Superior temporal gyrus (tissue), 1 donor: ENCODE measurements around the gene INTS1.
A peak's percentile ranks its signal among the peaks of the same experiment; 100 is the strongest.

Experiments used
- DNase-seq: peaks from one replicate; pipeline ENCODE4 v3.0.0-alpha.2; 2016; ENCODE audit errors: extremely low spot score

The INTS1 gene

DNA sequence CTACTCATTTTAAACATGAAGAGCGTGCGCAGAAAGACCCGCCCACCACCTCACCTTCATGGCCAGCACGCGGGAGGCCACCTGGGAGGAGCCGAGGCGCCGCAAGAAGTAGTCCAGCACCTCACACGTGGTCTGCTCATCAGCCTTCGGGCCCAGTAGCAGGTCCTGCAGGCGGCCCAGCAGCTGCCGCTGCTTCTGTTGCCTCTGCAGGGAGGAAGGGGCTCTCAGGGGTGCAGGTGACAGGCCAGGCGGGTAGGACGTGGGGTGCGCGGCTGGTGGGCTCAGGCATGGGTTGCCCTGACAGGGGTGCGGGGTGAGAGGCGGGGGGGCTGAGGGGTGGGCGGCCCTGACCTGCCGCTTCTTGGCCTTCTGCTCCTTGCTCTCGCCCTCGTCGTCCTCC, 17.6 kb downstream of the INTS1 start:
- DNase-seq, result no peak

DNA sequence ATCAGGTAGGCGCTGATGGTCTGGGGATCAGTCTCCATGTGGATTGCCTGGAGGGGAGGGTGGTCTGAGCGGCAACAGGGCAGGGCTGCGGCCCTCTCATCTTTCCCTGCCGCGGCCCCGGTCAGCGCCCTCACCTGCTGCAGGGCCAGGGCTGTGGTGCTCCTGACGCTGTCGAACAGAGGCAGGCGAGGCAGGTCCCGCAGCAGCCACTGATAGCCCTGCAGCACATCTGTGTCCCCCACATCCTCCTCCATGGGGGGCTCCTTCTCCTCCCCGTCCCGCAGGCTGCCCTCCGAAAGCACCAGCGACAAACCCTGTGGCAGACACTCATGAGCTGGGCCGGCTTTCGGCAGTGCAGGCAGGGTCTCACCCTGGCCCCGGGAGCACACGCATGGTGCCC, 19.0 kb downstream of the INTS1 start:
- no peak for DNase-seq

DNA sequence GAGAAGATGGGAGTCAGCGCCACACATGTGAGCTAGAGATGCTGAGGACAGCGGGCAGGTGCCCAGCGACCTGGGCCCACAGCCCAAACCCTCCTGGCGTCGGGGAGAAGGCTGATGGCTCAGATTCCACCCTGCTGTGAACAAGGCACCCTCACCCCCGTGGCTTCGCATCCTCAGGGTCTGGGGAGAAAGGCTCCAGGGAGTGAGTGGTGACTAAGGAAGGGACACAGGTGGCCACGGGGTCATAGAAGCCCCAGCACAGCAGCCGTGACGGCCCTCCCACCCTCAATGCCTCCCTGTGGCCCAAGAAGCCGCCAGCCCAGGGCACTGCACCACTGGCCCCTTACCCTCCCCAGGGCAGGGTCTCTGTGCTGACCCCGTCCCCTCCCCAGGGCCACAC, 19.6 kb downstream of the INTS1 start:
- no peak for DNase-seq

DNA sequence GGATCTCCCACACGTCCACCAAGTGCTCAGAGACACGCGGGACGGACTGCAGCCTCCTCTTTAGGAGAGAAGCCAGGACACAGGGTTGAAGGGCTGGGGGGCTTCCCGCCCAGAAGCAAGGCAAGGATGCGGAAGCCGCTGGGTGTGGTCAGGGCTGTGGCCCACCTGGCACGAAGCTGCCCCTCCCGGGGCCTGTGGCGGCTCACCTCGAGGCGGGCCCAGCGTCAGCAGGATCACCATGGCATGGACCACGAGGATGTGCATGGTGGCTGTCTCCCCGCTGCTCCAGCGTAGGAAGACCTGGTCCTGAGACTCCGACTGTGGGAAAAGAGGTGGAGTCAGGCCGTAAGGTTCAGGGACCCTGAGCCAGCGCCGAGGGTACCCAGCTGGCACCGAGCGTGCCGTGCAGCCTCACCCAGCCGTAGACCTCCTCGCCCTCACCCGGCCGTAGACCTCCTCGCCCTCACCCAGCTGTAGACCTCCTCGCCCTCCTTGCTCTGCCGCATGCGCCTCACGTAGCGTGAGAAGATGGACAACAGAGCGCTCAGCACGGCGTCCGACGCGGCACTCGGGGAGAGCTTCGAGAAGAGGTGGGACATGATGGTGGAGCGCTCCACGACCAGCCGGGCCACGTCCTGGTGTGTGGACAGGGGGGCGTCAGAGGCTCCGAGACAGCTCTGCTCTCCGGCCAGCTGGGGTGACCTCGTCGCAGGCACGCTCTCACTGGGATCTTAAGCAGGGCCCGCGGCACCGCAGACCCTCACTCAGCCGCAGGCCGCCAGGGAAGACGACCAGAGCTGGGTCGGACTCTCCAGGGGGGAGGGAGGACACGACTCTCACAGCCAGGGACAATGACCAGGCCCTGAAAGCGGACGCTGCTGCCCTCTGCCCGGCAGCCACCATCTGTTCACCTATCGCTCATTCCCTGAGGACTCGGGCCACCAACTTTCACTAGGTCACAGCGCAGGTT, 20.4 kb downstream of the INTS1 start:
- DNase-seq, result no peak

DNA sequence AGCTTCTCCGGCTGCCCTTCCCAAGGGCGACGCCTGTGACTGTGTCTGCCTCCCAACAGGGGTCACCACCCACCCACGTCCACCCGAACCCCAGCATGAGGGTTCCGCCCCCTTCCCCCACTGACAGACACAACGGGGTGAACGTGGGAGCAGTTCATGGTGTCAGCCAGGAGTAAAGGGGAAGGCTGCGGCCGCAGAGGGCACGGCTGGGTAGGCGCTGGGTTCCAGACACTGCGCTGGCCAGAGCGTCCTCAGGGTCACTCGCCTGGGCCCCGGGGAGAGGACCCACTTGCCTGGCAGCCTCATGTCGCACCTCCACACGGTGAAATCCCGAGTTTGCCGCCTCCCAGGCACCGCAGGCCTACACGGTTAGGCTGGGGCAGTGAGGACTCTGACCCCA, 21.1 kb downstream of the INTS1 start:
- no peak for DNase-seq

DNA sequence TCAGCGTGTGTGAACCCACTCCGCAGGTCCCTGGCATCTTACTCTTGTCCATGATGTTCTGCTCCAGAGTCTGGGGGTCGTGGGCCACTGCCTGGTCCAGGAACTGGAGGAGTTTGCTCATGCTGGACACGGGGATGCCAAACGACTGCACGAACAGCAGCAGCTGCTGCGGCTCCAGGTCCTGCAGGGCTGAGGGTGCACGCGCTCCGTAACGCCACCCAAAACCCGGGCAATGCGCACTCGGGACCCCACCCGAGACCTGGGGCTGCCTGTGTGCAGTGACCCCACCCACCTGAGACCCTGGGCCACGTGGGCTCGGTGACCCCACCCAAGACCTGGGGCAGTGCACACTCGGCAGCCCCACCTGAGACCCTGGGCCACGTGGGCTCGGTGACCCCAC, 22.9 kb downstream of the INTS1 start:
- DNase-seq, result no peak

DNA sequence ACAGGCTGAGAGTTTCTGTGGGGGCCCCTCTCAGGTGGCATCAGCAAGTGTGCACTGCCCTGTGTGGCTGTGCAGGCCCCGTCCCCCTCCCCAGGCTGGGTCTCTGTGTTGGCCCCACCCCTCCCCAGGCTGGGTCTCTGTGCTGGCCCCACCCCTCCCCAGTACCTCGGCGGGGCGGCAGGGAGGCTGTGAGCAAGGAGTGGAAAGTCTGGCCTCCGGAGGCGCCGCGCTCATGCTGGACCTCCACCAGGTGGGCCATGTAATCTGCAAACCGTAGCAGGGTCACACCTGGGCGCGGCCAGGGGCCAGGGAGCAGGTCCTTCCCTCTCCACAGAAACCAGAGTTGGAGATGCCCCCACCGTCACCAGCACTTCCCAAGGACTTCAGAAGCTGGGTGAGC, 23.5 kb downstream of the INTS1 start:
- no peak for DNase-seq

DNA sequence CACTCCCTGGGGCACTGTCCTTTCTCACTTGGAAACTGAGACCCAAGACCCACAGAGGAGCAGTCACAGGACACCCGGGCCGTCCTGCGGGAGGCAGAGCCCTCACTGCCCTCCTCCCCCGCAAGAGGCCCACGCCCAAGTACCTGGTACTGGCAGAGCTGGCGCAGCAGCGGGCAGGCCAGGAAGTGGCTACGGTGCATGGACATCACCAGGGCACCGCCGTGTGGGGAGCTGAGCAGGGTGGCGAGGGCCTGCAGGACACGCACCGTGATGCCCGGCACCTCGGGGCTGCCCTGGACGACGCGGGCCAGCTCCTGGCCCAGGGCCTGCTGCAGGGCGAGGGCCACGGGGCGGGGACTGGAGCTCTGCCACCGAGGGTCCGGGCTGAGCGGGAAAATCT, 24.9 kb downstream of the INTS1 start:
- no peak for DNase-seq

DNA sequence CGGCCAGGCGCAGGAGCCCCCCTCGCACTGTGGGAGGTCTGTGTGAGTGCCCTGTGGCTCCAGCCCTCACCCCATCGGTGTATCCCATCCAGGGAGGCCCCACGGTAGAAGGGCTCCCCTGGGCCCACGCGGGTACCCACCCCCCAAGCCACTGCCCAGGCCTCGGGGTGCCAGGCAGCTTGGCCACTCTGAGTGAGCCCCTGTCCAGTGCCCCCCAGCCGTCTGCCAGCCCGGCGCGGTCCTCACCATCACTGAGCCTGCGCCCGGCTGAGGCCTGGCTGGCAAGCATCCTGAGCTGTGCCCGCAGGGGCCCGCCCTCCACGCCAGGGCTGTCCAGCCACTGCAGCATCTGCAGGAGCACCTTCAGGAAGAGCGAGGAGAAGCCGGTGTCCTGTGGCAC, 25.7 kb downstream of the INTS1 start:
- no peak for DNase-seq

DNA sequence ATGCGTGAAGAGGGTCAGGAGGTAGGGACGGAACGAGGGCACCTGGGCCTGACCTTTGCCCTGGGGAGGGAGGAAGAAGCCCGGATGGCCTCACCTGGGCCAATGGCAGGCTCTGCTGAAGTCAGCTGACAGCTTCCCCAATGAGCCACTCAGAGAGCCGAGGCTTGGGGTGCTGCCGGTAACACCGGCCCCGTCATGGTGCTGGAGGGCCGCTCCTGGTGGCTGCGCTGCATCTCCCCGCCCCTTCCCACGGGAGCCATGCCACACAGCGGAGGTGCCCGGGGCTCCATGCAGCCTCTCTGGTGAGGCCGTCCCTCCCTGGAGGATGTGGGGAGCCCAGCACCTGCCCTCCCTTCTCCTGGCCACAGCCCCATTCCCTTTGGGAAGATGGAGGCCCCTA, 27.3 kb downstream of the INTS1 start:
- DNase-seq, result no peak

DNA sequence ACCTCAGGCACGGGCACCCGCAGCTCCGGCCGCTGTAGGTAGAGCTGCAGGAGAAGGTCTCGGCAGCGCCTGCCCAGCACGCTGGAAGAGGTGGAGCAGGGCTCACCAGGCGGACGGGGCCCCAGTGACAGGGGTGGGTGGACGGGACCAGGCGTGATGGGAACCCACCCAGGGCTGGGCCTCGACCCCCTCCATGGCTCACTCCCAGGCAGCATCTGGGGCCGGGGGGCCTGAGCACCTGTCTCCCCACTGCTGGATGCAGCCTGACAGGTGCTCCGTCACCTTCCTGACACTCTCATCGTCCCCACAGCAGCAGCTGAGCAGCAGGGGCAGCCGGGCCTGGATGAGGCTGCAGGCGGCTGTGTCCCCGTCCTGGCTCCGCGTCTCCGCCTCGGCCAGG, 28.2 kb downstream of the INTS1 start:
- DNase-seq, result no peak

DNA sequence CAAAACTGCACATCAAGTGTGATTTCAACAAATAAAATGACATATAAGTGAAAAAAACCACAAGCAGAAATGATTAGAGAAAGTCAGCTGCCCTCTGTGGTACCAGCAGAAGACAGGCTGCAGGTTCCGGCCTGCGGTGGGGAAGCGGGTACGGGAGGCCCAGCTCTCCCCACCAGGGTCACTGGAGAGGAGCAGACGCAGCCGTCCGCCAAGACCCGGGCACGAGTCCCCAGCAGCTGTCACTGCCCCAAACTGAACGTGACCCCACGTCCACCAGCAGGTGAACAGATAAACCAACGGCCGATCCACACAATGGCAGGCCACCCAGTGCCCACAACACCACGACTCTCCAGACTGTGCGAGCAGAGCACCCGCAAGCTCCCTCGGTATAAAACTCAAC, 28.8 kb downstream of the INTS1 start:
- no peak for DNase-seq

DNA sequence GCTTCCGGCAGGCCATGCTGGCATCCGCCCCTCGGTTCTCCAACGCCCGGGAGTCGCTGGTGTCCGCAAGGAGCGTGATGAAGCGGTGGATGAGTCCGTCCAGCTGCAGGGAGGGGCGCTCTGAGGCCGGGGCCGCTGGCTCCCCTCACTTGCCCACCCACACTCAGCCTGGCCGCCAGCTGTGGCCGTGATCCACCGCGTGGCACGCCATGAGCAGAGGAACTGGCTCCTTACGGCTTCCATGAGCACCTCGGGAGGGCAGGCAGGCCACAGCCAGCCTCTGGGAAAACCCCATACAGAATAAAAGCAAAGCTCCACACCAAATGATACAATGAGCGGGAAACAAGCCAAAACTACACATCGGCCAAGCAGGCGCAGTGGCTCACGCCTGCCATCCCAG, 29.5 kb downstream of the INTS1 start:
- no peak for DNase-seq

DNA sequence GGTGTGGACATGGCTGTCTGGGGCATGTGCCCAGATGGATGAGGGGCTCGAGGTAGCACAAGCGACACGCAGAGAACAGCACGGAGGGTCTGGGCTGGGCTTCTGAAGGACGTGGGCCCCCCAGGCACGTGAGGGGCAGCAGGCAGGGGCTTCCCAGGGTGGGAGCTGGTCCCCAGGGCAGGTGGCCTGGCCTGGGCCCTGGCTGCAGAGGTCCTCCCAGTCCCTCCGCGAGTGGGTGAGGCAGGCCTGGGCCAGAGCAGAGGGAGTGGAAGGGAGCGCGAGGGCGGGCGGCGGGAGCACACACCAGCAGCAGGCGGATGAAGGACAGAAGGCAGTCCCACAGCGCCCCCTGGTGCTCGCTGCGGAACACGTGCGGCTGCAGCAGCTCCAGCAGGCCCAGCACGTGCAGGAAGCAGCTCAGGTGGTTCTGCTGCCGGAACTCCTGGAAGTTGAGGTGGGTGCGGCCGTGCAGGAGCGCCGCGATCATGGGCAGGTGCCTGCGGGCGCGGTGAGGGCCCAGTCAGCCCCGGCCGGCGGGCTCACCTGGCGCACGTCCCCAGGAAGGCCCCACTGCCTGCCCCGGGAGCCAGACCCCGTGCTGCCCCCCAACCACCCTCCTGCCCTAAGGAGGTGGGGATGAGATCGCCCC, 30.2 kb downstream of the INTS1 start:
- peak; percentile 86 for DNase-seq

DNA sequence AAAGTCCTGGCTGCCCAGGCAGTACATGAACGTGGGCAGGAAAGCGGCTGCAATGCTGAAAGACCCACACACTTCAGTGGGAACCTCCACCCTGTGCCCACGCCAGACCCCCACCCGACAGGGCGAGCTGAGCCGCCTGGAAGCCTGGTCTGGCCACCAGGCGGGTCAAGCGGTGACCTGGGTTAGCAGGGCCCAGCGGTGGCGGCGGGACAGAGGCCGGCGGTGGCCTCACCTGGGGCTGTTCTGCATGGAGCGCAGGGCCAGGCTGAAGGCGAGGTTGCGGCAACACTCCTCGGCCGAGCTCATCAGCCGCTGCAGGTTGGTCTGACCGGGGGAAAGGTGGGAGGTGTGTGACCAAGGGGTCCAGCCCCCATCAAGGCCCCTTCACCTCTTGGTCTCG, 33.3 kb downstream of the INTS1 start:
- no peak for DNase-seq

DNA sequence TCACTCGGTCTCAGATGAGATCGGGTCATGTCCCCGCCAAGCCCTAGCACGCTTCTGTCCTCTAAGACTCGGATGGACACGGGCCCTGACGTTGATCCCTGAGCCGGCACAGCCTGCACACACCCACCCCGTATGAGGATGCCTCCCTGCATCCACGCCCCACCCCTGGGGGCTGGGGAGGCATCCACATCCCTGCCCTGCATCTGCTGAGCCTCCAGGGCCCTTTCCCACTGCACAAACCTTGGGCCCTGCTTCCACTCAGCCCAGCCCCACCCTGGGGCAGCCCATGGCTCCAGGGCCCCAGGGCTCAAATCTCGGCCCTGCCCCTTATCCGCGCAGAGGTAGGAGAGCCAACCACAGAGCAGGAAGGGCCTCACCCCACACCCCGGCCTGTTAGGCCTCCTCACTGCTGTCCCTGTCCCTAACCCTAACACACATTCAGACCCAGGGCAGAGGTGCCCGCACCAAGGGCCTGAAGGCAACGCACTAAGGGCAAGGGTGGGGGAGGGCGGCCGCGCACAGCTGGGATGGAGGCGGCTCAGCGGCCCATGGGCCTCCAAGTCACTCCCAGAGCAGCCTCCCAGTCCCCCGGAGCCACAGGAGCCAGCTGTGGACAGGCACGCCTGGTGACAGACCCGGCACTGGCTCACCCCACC, 35.4 kb downstream of the INTS1 start:
- DNase-seq, result no peak

DNA sequence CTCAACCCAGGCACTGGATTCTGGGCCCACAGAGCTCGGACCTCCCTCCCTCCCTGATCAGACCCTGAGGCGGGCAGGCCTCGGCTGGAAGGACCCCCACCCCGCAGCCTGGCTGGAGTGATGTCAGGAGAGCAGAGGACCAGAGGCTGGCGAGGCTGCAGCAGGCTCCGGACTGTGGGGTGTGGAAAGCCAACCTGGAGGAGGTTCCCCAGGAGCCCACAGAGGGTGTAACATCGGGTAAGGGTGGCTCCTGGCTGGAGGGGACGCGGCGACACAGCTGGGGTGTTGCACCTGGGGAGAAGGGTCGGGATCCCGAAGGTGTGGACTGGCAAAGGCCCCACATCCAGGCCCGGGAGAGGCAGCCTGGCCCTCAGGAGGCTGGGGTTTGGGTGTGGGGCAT, 36.0 kb downstream of the INTS1 start:
- DNase-seq, result no peak

DNA sequence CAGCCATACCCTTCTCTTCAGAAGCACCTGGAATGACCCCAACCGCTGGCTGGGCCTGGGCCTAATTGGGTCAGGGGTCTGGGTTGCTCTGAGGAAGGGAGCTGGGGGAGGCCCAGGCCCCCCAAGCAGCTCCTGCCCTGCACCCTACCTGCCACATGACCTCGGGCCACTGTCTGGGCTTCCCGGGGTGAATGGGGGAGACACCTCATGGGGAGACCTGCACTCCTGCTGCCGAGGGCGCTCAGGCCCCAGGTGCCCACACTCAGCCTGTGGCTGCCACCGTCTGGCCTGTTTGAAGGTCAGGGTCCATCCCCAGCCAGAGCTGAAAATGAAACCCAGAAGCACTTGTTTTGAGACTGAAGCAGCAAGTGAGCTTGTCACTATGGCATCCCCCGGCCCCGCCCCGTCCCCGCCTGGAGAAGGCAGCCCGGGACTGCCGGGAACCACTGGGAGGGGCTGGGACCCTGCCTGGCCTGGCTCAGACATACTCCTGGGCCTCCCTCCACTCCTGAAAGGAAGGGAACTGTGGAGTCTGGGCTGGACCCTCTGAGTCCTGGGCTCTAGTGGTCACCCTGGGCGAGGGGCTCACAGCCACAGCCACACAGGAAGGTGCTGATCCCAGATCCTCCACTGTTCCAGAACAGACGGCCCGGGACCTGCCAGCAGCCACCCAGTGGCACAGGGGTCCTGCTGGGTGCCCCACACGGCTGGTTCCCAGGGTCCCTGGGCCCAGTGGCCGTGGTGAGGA, 37.5 kb downstream of the INTS1 start:
- no peak for DNase-seq

DNA sequence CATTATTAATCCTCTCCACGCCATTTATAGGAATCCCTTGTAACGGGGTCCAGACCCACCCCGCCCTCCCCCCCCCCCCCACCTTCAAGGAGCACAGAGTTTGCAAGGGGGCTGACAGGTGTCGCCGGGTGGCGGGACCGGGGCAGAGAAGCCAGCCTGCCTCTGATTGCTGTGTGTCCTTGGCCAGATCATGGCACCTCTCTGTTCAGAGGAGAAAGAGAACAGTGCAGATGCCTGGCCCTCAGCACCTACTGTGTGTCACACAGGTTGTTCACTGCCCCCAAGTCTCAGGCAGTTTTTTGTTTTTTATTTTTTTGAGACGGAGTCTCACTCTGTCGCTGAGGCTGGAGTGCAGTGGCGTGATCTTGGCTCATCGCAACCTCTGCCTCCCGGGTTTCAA, 39.5 kb downstream of the INTS1 start:
- DNase-seq, result no peak

DNA sequence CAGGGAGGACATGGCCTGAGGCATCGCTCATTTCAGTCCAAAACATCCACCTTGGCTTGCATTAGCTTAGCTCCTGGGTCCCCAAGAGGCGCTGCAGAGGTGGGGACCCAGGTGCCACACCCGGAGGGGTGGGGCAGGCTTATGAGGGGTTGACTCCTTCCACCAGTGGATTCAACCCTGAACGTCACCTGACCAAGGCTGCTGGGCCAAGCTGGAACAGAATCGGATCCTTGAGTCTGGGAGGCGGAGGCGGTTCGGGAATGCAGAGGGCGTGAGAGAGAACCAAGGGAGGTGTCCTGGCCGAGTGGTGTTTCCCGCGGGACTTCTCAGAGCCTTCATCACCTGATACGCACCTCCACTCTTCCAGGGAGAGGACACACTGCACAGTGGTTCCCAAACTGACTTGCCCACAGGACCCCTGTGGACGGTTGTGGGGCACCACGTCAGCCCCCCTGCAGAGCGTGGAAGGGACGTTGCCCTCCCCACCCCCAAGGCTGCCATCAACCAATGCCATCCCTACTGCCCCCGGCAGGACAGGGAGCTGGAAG, 40.4 kb downstream of the INTS1 start:
- no peak for DNase-seq

DNA sequence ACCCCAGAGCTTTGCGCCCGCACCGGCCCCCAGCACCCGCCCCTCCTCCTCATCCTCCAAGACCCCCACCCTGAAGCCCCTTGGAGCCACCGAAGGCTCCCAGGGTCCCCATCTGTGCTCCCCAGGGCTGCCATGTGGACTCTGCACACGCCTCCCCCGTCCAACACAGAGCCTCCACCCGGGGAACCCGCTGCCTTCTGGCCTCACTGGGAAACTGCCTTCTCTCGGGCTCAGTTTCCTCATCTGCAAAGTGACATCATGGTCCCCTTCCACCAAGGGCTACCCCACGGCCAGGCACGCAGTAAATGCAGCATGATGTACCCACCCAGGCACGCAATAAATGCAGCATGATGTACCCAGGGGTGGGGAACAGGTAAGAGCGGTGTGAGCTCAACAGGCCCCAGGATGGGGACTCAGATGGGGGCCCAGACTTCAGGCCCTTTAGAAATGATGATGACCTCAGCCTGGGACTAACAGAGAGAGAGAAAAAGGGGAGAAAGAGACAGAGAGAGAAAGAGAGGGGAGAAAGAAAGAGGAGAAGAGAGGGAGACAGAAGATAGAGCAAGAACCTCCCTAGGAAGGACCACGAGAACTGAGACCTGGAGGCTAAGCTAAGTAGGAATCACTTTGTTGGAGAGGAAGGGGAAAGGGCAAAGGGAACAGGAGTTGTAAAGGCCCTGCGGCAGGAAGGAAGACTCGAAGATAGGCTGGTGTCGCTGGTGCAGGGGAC, 42.4 kb downstream of the INTS1 start:
- DNase-seq, result no peak
